ENCODE data around the gene WBP4. TPM values are rescaled to one million over a fixed set of nuclear protein-coding genes. Genes with fewer than 3 reads are reported as not detected.

The WBP4 gene
- total RNA-seq, 1 donor from 2014 or later, result 9.4 TPM

- Mint-ChIP-seq H3K4me1 (peaks cover 7% of the 10 kb centered on the region), H3K27me3 (ENCODE audit: low read depth) (no peaks in the 10 kb centered on the region), H3K9me3 (no peaks in the 10 kb centered on the region), H3K27ac (no peak overlapping the region), H3K36me3 (peaks cover 8% of the 10 kb centered on the region), H3K4me3 (no peak overlapping the region)
- TF ChIP-seq CTCF (IDR thresholded peaks at IDR 0.05; ENCODE audit: unreplicated experiment), result no peak
- DNase-seq (ENCODE audit: low spot score in 2 of 2, unreplicated experiment in 2 of 2), result no peak
Measured at GRCh38 chr13:41026788-41027187, 34.5 kb upstream of the WBP4 start.

DNA sequence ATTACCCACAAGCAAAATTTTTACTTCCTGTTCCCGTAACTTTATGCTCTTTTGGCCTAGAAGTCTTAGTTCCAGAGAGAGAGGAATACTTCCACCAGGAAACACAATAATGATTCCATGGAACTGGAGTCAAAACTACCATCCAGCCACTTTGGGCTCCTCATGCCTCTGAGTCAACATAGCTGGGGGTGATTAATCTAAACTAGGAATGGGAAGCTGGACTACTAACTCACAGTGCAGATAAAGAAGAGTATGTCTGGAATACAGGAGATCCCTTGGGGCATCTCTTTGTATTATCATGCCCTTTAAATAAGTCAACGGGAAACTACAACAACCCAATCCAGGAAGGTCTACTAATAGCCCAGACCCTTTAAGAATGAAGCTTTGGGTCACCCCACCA lies 33.3 kb upstream of the WBP4 start:
- Mint-ChIP-seq H3K27ac (no peak overlapping the region), H3K4me1 (peaks cover 7% of the 10 kb centered on the region), H3K27me3 (ENCODE audit: low read depth) (no peaks in the 10 kb centered on the region), H3K36me3 (peaks cover 5% of the 10 kb centered on the region), H3K9me3 (no peaks in the 10 kb centered on the region), H3K4me3 (no peak overlapping the region)
- TF ChIP-seq CTCF (IDR thresholded peaks at IDR 0.05; ENCODE audit: unreplicated experiment), result no peak
- no peak for DNase-seq (ENCODE audit: low spot score in 2 of 2, unreplicated experiment in 2 of 2)

- H3K9me3 Mint-ChIP-seq, result no peaks in the 10 kb centered on the region
- no peaks in the 10 kb centered on the region for H3K27me3 Mint-ChIP-seq (ENCODE audit: low read depth)
Measured at GRCh38 chr13:41029629-41030028, 31.7 kb upstream of the WBP4 start.

GRCh38 chr13:41032691-41033376 lies 28.5 kb upstream of the WBP4 start:
- H3K4me3 Mint-ChIP-seq, result no peak overlapping the region
- DNase-seq (ENCODE audit: low spot score in 2 of 2, unreplicated experiment in 2 of 2), result no peak
- H3K36me3 Mint-ChIP-seq, result peaks cover 8% of the 10 kb centered on the region
- H3K27me3 Mint-ChIP-seq (ENCODE audit: low read depth), result no peaks in the 10 kb centered on the region
- H3K4me1 Mint-ChIP-seq, result peaks cover 5% of the 10 kb centered on the region
- TF ChIP-seq CTCF (IDR thresholded peaks at IDR 0.05; ENCODE audit: unreplicated experiment), result no peak
- H3K27ac Mint-ChIP-seq, result no peak overlapping the region
- no peaks in the 10 kb centered on the region for H3K9me3 Mint-ChIP-seq

More at GRCh38 chr13:41029629-41030028, 31.7 kb upstream of the WBP4 start:
- Mint-ChIP-seq H3K36me3 (peaks cover 7% of the 10 kb centered on the region), H3K27ac (no peak overlapping the region), H3K4me3 (no peak overlapping the region), H3K4me1 (peaks cover 7% of the 10 kb centered on the region)
- DNase-seq (ENCODE audit: low spot score in 2 of 2, unreplicated experiment in 2 of 2), result no peak
- no peak for TF ChIP-seq CTCF (IDR thresholded peaks at IDR 0.05; ENCODE audit: unreplicated experiment)

GRCh38 chr13:41034382-41034781 lies 26.9 kb upstream of the WBP4 start:
- Mint-ChIP-seq H3K27me3 (ENCODE audit: low read depth) (no peaks in the 10 kb centered on the region), H3K4me3 (no peak overlapping the region), H3K36me3 (peaks cover 9% of the 10 kb centered on the region), H3K27ac (no peak overlapping the region), H3K9me3 (no peaks in the 10 kb centered on the region), H3K4me1 (peaks cover 5% of the 10 kb centered on the region)
- no peak for DNase-seq (ENCODE audit: low spot score in 2 of 2, unreplicated experiment in 2 of 2)
- TF ChIP-seq CTCF (IDR thresholded peaks at IDR 0.05; ENCODE audit: unreplicated experiment), result no peak
